ENCODE results near the gene RTN4RL1. TPM values are rescaled to one million over a fixed set of nuclear protein-coding genes. Genes with fewer than 3 reads are reported as not detected.

The RTN4RL1 gene
- total RNA-seq, 1 donor from 2014 or later, result not detected

DNA sequence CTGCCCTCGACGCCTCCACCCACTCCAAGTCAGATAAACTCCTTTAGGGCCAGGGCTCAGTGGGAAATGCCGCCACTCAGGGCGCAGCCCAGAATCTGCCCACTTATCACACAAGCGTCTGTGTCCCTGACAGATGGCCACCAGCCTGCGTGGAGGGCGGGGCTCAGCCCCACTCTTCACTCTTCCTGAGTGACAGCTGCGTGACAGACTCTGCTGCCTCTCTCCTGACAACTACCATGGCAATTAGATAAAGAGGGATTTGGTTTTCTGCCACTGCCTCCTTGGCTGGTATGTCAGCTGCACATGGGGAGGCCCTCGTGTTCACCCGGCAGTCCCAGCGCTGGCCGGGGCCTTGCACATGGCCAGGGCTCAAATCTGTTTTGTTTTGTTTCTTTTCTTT, 96.2 kb downstream of the RTN4RL1 start:
- H3K4me3 Mint-ChIP-seq, result no peak overlapping the region
- H3K4me1 Mint-ChIP-seq, result no peaks in the 10 kb centered on the region
- no peak overlapping the region for H3K27ac Mint-ChIP-seq
- H3K27me3 Mint-ChIP-seq, result no peaks in the 10 kb centered on the region
- CTCF ChIA-PET, result no interaction called here
- intact Hi-C loops (cut with micrococcal nuclease), result no loop called here
- DNase-seq (no peak), ATAC-seq (ENCODE audit: low read depth) (no peak)
- H3K9me3 Mint-ChIP-seq, result no peaks in the 10 kb centered on the region
- POLR2A ChIA-PET, result no interaction called here
- TF ChIP-seq, protein P1, sequence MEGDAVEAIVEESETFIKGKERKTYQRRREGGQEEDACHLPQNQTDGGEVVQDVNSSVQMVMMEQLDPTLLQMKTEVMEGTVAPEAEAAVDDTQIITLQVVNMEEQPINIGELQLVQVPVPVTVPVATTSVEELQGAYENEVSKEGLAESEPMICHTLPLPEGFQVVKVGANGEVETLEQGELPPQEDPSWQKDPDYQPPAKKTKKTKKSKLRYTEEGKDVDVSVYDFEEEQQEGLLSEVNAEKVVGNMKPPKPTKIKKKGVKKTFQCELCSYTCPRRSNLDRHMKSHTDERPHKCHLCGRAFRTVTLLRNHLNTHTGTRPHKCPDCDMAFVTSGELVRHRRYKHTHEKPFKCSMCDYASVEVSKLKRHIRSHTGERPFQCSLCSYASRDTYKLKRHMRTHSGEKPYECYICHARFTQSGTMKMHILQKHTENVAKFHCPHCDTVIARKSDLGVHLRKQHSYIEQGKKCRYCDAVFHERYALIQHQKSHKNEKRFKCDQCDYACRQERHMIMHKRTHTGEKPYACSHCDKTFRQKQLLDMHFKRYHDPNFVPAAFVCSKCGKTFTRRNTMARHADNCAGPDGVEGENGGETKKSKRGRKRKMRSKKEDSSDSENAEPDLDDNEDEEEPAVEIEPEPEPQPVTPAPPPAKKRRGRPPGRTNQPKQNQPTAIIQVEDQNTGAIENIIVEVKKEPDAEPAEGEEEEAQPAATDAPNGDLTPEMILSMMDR (IDR thresholded peaks at IDR 0.05), result no peak
- no peaks in the 10 kb centered on the region for H3K36me3 Mint-ChIP-seq (ENCODE audit: low read depth)

GRCh38 chr17:1920948-1921351, 104.2 kb downstream of the RTN4RL1 start:
- ATAC-seq (ENCODE audit: low read depth), result no peak
- Mint-ChIP-seq H3K27me3 (no peaks in the 10 kb centered on the region), H3K27ac (no peak overlapping the region), H3K4me1 (peaks cover 2% of the 10 kb centered on the region), H3K9me3 (no peaks in the 10 kb centered on the region), H3K36me3 (ENCODE audit: low read depth) (no peaks in the 10 kb centered on the region), H3K4me3 (no peak overlapping the region)
- intact Hi-C loops (cut with micrococcal nuclease), result no loop called here
- ChIA-PET CTCF (no interaction called here), POLR2A (no interaction called here)
- TF ChIP-seq, protein P1 (IDR thresholded peaks at IDR 0.05), result no peak
- no peak for DNase-seq

GRCh38 chr17:1919201-1919600, 105.9 kb downstream of the RTN4RL1 start:
- intact Hi-C loops (cut with micrococcal nuclease), result no loop called here
- no peak for DNase-seq
- Mint-ChIP-seq H3K9me3 (no peaks in the 10 kb centered on the region), H3K27me3 (no peaks in the 10 kb centered on the region), H3K36me3 (ENCODE audit: low read depth) (no peaks in the 10 kb centered on the region), H3K4me1 (peaks cover 6% of the 10 kb centered on the region), H3K27ac (no peak overlapping the region), H3K4me3 (no peak overlapping the region)
- no peak for ATAC-seq (ENCODE audit: low read depth)
- TF ChIP-seq, protein P1 (IDR thresholded peaks at IDR 0.05), result no peak
- CTCF ChIA-PET, result no interaction called here
- POLR2A ChIA-PET, result no interaction called here

DNA sequence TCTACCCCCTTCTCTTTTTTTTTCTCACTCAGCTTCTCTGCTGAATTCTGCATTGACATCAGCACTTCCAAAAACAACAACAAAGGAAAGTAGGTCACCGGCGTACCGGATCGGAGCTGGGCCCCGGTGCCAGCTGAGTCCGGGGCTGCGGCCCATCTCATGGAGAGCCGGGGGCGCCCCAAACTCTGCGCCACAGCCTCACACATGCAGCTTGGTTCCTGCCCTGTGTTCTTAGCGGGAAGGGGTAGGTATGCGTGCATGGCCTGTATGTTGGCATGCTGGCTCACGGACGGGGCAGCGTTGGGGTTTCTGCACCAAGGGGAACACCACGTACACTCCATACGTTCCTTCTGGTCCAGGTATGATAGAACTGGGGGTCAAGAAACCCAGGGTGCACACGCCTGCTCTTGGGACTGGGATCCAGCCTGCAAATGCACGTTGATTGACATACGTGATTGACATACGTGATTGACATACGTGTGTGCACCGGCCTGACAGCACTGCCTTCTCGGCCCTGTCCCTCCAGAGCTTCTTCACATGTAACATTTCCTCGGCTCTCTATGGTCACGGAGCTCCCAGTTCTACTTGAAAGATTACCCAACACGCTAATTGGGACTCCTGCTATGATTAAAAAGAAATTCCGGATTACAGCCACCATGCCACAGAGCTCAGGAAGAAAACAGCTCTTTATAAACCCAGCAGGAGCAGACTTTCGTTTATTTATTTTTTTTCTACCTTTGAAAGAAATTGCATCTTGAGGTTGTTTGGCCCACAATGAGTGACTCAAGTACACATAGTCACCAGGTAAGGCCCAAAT, 106.6 kb downstream of the RTN4RL1 start:
- ChIA-PET POLR2A (no interaction called here), CTCF (no interaction called here)
- H3K36me3 Mint-ChIP-seq (ENCODE audit: low read depth), result no peaks in the 10 kb centered on the region
- TF ChIP-seq, protein P1 (IDR thresholded peaks at IDR 0.05), result no peak
- ATAC-seq (ENCODE audit: low read depth) (no peak), DNase-seq (no peak)
- no peak overlapping the region for H3K27ac Mint-ChIP-seq
- intact Hi-C loops (cut with micrococcal nuclease), result no loop called here
- H3K9me3 Mint-ChIP-seq, result no peaks in the 10 kb centered on the region
- no peaks in the 10 kb centered on the region for H3K27me3 Mint-ChIP-seq
- H3K4me3 Mint-ChIP-seq, result no peak overlapping the region
- peaks cover 6% of the 10 kb centered on the region for H3K4me1 Mint-ChIP-seq

DNA sequence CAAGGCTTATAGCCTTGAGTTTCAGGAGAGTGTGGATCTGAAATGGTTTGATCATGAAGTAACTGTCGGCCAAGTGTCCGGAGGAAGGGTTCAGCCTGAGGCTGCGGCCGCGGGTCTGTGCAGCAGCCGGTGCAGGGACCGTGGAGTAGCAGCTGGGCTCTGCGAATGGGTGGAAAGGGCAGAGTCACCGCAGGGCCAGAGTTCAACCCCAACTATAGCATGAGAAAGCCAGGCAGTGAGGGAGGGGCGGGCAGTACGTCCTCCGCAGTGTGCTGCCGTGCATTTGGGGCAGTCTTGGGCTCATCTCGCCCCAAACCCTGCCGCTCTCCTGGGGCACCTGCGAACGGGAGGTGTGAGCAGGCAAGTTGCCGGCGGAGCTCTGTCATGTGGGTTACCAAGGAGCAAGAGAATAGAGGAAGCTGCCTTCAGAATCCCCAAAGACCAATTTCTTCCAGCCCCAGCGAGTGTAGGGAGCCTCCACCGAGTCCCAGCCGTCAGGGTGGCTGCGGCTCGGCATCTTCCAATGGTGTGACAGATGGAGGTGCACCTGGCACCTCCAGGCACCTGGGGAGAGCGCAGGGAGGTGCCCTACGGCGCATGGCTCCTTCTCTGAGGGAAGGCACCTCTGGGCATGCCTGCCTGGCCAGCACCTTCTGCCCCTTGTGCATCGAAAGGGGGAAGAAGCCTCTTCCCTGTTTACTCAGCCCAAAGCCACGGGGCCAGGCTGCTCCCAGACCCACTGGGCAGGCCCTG, 108.0 kb downstream of the RTN4RL1 start:
- Mint-ChIP-seq H3K27me3 (peaks cover 8% of the 10 kb centered on the region), H3K27ac (no peak overlapping the region), H3K4me3 (no peak overlapping the region), H3K9me3 (no peaks in the 10 kb centered on the region), H3K4me1 (peaks cover 6% of the 10 kb centered on the region), H3K36me3 (ENCODE audit: low read depth) (no peaks in the 10 kb centered on the region)
- TF ChIP-seq, protein P1 (IDR thresholded peaks at IDR 0.05), result no peak
- POLR2A ChIA-PET, result no interaction called here
- CTCF ChIA-PET, result no interaction called here
- ATAC-seq (ENCODE audit: low read depth) (no peak), DNase-seq (no peak)
- intact Hi-C loops (cut with micrococcal nuclease), result no loop called here

All from activated B cell treated with CpG ODN at 0.5 μM for 24 hours (primary cell).